Uterus (tissue), 2 donors: Measurements from ENCODE around the gene SCT.

Source experiments
- POLR2A ChIP-seq, 2 donors: fragments of 450-650 bp; IDR thresholded peaks; one replicate each; pipeline ENCODE4 v1.6.1; 2016; ENCODE audit warnings: antibody characterized with exemption in 2 of 2, mild to moderate bottlenecking in 1 of 2, moderate library complexity in 1 of 2
- TF ChIP-seq, protein P1 (sequence below), 4 experiments: fragments of 200-600 bp in 2 of 4; fragments of 450-650 bp in 2 of 4; sonication (generic) in 2 of 4; IDR thresholded peaks; one replicate each; pipeline ENCODE4 v1.5.1; 2016 to 2019; ENCODE audit warnings: antibody characterized with exemption in 4 of 4, mild to moderate bottlenecking in 2 of 4, moderate library complexity in 1 of 4

DNA sequence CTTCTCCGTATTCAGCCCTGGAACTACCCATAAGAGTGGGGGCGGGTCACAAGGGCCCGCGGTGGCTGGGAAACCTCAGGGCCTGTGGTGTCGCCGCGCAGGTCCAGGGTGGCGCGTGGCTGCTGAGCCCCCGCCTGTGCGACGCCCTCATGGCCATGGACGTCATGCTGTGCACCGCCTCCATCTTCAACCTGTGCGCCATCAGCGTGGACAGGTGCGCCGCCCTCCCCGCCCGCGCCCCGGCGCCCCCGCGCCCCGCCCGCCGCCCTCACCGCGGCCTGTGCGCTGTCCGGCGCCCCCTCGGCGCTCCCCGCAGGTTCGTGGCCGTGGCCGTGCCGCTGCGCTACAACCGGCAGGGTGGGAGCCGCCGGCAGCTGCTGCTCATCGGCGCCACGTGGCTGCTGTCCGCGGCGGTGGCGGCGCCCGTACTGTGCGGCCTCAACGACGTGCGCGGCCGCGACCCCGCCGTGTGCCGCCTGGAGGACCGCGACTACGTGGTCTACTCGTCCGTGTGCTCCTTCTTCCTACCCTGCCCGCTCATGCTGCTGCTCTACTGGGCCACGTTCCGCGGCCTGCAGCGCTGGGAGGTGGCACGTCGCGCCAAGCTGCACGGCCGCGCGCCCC, 12.5 kb upstream of the SCT start:
- TF ChIP-seq, protein P1, sequence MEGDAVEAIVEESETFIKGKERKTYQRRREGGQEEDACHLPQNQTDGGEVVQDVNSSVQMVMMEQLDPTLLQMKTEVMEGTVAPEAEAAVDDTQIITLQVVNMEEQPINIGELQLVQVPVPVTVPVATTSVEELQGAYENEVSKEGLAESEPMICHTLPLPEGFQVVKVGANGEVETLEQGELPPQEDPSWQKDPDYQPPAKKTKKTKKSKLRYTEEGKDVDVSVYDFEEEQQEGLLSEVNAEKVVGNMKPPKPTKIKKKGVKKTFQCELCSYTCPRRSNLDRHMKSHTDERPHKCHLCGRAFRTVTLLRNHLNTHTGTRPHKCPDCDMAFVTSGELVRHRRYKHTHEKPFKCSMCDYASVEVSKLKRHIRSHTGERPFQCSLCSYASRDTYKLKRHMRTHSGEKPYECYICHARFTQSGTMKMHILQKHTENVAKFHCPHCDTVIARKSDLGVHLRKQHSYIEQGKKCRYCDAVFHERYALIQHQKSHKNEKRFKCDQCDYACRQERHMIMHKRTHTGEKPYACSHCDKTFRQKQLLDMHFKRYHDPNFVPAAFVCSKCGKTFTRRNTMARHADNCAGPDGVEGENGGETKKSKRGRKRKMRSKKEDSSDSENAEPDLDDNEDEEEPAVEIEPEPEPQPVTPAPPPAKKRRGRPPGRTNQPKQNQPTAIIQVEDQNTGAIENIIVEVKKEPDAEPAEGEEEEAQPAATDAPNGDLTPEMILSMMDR (IDR thresholded peaks at IDR 0.05), result no peak
- TF ChIP-seq POLR2A (IDR thresholded peaks at IDR 0.05), result no peak
